GM12874 (cell line): ENCODE measurements around the gene TTLL4.

ENCODE experiments used
- CTCF ChIP-seq: IDR thresholded peaks from 2 replicates; pipeline ENCODE4 v1.5.1; 2011; ENCODE audit warnings: low read depth, mild to moderate bottlenecking, control low read depth, low read length, moderate library complexity; ENCODE audit not compliant: insufficient read depth

Gene TTLL4

DNA sequence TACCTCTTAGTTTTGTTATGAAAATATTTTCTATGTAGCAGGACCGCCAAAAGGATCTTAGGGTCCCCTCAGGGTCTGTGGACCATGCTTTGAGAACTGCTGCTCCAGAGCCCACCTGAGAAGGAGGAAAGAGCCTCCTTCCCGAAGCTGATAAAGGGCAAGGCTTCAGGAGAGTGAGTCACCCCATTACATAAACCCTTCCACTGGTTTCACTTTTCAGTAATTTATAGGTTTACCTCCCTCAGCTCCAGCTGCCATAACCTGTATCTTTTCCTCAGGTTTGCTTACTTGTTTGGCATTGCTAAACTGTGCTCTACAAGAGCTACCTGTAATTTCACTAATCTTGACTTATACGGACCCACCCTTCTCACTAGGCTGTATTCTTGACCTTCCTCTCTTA lies 6.6 kb downstream of the TTLL4 start:
- no peak for TF ChIP-seq CTCF

- TF ChIP-seq CTCF = no peak
Observed at GRCh38 chr2:218718058-218718457, 7.4 kb downstream of the TTLL4 start.

DNA sequence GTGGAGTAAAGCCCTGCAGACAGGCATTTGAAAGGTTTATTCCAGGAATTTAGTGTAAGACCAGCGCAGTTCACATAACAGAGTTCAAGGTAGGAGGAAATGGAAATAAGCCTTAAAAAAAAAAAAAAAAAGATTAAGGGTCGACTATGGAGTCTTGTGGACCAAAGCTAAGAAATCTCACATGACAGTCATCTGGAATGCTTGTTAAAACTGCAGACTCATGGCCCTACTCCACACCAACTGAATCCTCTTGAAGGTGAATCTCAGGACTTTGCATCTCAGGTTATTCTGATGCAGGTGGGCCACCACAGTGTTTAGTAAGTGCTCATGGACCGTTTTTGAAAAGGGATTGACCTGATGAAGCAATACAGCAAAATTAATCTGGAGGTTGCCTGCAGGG lies 8.8 kb downstream of the TTLL4 start:
- no peak for TF ChIP-seq CTCF

- TF ChIP-seq CTCF = no peak
Observed at GRCh38 chr2:218720048-218721041, 9.7 kb downstream of the TTLL4 start.

GRCh38 chr2:218721488-218721887 lies 10.9 kb downstream of the TTLL4 start:
- TF ChIP-seq CTCF = no peak

GRCh38 chr2:218721934-218722333 lies 11.3 kb downstream of the TTLL4 start:
- no peak for TF ChIP-seq CTCF

GRCh38 chr2:218722419-218722818 lies 11.8 kb downstream of the TTLL4 start:
- no peak for TF ChIP-seq CTCF
